ENCODE results near the gene C15orf62.

Gene C15orf62

DNA sequence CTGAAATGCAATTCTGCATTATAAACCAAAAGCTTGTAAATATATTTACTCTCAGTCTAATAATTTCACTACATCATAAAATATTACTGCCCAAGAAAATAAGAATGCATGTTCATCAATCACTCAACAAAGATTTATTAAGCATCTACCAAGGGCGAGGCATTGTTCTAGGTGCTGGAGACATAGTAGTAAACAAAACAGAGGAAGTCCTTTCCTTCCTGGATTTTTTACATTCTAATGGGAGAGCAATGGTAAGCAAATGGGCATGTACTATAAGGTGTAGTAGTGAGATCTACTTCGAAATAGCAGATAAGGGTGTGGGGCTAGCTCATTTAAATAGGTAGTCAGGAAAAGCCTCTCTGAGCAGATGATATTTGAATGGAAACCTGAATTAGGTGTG lies 26.3 kb downstream of the C15orf62 start:
- TF ChIP-seq, protein P1, sequence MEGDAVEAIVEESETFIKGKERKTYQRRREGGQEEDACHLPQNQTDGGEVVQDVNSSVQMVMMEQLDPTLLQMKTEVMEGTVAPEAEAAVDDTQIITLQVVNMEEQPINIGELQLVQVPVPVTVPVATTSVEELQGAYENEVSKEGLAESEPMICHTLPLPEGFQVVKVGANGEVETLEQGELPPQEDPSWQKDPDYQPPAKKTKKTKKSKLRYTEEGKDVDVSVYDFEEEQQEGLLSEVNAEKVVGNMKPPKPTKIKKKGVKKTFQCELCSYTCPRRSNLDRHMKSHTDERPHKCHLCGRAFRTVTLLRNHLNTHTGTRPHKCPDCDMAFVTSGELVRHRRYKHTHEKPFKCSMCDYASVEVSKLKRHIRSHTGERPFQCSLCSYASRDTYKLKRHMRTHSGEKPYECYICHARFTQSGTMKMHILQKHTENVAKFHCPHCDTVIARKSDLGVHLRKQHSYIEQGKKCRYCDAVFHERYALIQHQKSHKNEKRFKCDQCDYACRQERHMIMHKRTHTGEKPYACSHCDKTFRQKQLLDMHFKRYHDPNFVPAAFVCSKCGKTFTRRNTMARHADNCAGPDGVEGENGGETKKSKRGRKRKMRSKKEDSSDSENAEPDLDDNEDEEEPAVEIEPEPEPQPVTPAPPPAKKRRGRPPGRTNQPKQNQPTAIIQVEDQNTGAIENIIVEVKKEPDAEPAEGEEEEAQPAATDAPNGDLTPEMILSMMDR (IDR thresholded peaks at IDR 0.05) = no peak

DNA sequence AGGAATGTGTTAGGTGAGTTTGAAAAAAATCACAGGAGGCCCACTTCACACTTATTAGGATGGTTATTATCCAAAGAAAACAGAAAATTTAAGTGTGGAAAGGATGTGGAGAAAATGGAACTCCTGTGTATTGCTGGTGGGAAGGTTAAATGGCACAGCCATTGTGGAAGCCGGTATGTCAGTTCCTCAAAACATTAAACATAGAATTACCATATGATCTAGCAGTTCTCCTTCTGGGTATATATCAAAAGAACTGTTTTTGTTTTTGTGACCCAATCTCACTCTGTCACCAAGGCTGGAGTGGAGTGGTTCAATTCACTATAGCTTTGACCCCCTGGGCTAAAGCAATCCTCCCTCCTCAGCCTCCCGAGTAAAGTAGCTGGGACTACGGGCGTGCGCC lies 26.7 kb downstream of the C15orf62 start:
- TF ChIP-seq, protein P1 (IDR thresholded peaks at IDR 0.05) = no peak

- TF ChIP-seq, protein P1 (IDR thresholded peaks at IDR 0.05) = no peak
These were observed 29.7 kb downstream of the C15orf62 start for GRCh38 chr15:40799523-40799922.

GRCh38 chr15:40803076-40803475 lies 33.3 kb downstream of the C15orf62 start:
- TF ChIP-seq, protein P1 (IDR thresholded peaks at IDR 0.05) = no peak

DNA sequence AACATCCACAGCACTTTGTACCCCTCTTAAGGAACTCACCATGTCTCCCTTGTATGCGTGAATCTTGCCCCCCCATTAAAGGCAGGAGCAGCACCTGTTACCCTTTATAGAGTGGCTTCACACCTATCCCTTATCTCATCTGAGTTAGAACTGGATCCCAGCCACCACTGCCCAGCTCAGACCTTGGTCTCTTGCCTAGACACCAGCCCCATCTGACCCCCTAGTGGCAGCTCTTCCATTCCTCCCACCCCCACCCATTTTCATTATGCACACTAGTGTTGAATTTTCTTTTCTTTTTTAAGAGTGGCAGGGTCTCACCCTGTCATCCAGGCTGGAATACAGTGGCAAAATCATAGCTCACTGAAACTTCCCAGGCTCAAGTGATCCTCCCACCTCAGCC lies 33.9 kb downstream of the C15orf62 start:
- TF ChIP-seq, protein P1 (IDR thresholded peaks at IDR 0.05) = no peak

GRCh38 chr15:40806672-40807027 lies 36.9 kb downstream of the C15orf62 start:
- TF ChIP-seq, protein P1 (IDR thresholded peaks at IDR 0.05) = no peak

DNA sequence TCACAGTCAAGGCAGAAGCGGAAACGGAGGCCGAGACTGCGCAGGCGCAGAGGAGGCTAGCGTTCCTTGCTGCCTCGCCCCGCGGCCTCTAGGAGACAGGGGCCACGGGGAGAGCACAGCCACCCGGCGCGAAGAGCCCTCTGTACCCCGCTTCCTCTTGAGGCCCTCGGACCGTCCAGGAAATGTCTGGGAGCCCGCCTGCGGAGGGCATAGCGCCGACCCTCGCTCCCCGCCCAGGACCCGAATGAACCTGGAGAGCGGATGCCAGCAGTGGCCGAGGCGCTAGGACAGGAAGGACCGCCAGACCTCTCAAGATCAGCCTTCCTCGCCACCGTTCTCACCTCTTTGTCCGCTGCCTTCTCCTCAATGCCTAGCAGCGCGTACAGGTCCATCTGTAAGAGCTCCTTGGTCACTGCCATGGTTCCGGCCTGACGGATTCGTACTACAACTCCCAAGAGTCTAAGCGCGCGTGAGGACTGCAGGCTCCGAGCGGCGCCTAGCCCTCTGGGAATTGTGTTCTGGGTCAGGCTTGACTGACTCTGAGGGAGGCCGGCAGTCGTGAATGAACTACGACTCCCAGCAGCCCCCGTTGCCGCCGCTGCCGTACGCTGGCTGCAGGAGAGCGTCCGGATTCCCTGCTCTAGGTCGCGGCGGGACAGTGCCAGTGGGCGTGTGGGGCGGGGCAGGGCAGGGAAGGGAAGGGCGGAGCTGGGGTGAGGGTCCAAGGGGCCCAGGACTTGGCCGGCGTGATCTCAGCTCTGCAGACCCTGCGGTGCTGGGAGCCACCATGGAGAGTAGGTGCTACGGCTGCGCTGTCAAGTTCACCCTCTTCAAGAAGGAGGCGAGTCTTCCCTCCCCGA lies 37.5 kb downstream of the C15orf62 start, which contains the start of the genes DNAJC17 and ZFYVE19:
Gene DNAJC17 (minus strand): TSS at position 446 of the 860 bp plus-strand sequence. CDS start 27 bp downstream, at position 419.
Gene ZFYVE19 (plus strand): TSS at position 62 of the 860 bp plus-strand sequence. CDS start 501 bp downstream, at position 563.
- TF ChIP-seq, protein P1 (IDR thresholded peaks at IDR 0.05) = no peak

Data from LNCAP (cell line).